K562 (cell line): ENCODE measurements around the gene KCTD16. TPM values are rescaled to one million over a fixed set of nuclear protein-coding genes. Genes with fewer than 3 reads are reported as not detected.

ENCODE experiments used
- ATAC-seq: fragments of 200-7000 bp; cut with Tn5 transposase; 3 replicates; pipeline ENCODE4 v1.9.1; 2020; ENCODE audit warnings: moderate library complexity
- BruUV-seq: library from RNA; stranded (reverse); fragments of 400-500 nt; replicated peaks from 2 replicates; lab custom pipeline; 2021; lab: Mats Ljungman, UMichigan
- CTCF ChIA-PET: fragments of 300-600 bp; formaldehyde crosslinking; extraction: SDS; loops from one replicate; lab custom pipeline; 2021; ENCODE audit warnings: low intra/inter-chr PET ratio; lab: Yijun Ruan, JAX
- POLR2A ChIA-PET: fragments of 300-600, 350-650 bp; sonication (Branson Sonifier 250); formaldehyde crosslinking; extraction: SDS; loops from one replicate; lab custom pipeline; 2021; ENCODE audit warnings: antibody characterized with exemption, inconsistent platforms; lab: Yijun Ruan, JAX
- DNase-seq, 4 experiments: peaks; one replicate each; pipeline versions ENCODE4 v3.0.0 to v3.0.0-alpha.2; 2011 to 2018; ENCODE audit warnings: low spot score in 3 of 4, mixed read lengths in 3 of 4; ENCODE audit errors: extremely low read depth in 1 of 4
- FAIRE-seq: peaks from 2 replicates; lab custom pipeline; 2011; peaks lifted over from hg19 to GRCh38; lab: Jason Lieb, UNC
- H2AFZ ChIP-seq: 2 replicates; pipeline ENCODE4 v1.6.0; 2011; ENCODE audit warnings: low read depth, low read length, control low read depth, inconsistent platforms
- H3K27ac ChIP-seq: fragments of 200-600 bp; 3 replicates; pipeline ENCODE4 v1.8.0; 2011; ENCODE audit warnings: low read depth, mild to moderate bottlenecking, control low read depth, inconsistent platforms, low read length, moderate library complexity, mixed read lengths; ENCODE audit errors: extremely low read depth
- H3K27me3 ChIP-seq, 2 experiments: fragments of 300-600 bp in 1 of 2; 2 replicates in 1 of 2; 3 replicates in 1 of 2; pipeline versions ENCODE4 v1.6.0 to v1.8.0; 2011; ENCODE audit warnings: inconsistent platforms in 2 of 2, low read length in 2 of 2, mild to moderate bottlenecking in 1 of 2, mixed read lengths in 1 of 2, moderate library complexity in 1 of 2; ENCODE audit not compliant: control insufficient read depth in 2 of 2, insufficient read depth in 2 of 2
- H3K36me3 ChIP-seq: fragments of 300-600 bp; 3 replicates; pipeline ENCODE4 v1.8.0; 2011; ENCODE audit warnings: mild to moderate bottlenecking, low read length, inconsistent platforms; ENCODE audit not compliant: control insufficient read depth, insufficient read depth
- H3K4me1 ChIP-seq, 2 experiments: fragments of 200-600 bp in 1 of 2; replicated peaks in 1 of 2; 2 replicates in 1 of 2; 3 replicates in 1 of 2; pipeline versions ENCODE4 v1.5.1 to v1.8.0; 2011; ENCODE audit warnings: inconsistent platforms in 2 of 2, low read length in 2 of 2, mild to moderate bottlenecking in 1 of 2, mixed read lengths in 1 of 2, moderate library complexity in 1 of 2; ENCODE audit not compliant: control insufficient read depth in 2 of 2, insufficient read depth in 2 of 2
- H3K4me2 ChIP-seq: 2 replicates; pipeline ENCODE4 v1.6.1; 2011; ENCODE audit warnings: low read length, control low read depth, inconsistent platforms, mixed read lengths; ENCODE audit not compliant: insufficient read depth
- H3K4me3 ChIP-seq: fragments of 200-600 bp; sonication (generic), shearing (Covaris generic); 2 replicates; pipeline ENCODE4 v1.5.1; 2016; ENCODE audit warnings: control low read depth, inconsistent platforms
- H3K79me2 ChIP-seq: fragments of 200-600 bp; 3 replicates; pipeline ENCODE4 v1.8.0; 2011; ENCODE audit warnings: low read length, inconsistent platforms; ENCODE audit not compliant: control insufficient read depth, insufficient read depth
- H3K9ac ChIP-seq, 2 experiments: 2 replicates each; pipeline versions ENCODE4 v1.6.0 to v1.6.1; 2011; ENCODE audit warnings: low read depth in 2 of 2, low read length in 2 of 2, control low read depth in 1 of 2, inconsistent platforms in 1 of 2, mild to moderate bottlenecking in 1 of 2, mixed read lengths in 1 of 2; ENCODE audit not compliant: insufficient read depth in 1 of 2
- H3K9me1 ChIP-seq: one replicate; pipeline ENCODE4 v1.6.0; 2011; ENCODE audit warnings: inconsistent platforms, mild to moderate bottlenecking, low read length, moderate library complexity; ENCODE audit not compliant: control insufficient read depth, insufficient read depth
- H3K9me3 ChIP-seq: replicated peaks from 2 replicates; pipeline ENCODE4 v1.5.1; 2011; ENCODE audit warnings: low read depth, low read length, inconsistent platforms; ENCODE audit not compliant: control insufficient read depth, insufficient read depth
- H4K20me1 ChIP-seq: replicated peaks from 2 replicates; pipeline ENCODE4 v1.6.1; 2011; ENCODE audit warnings: low read length, inconsistent platforms, mixed read lengths; ENCODE audit not compliant: control insufficient read depth, insufficient read depth
- CCNT2 ChIP-seq: IDR thresholded peaks from 2 replicates; pipeline ENCODE4 v1.6.1; 2011; ENCODE audit warnings: borderline replicate concordance, low read depth, mild to moderate bottlenecking, moderate library complexity, mixed read lengths, low read length; ENCODE audit not compliant: insufficient read length; ENCODE audit errors: extremely low read depth
- WGBS: fragments of 100-300 bp; shearing (Covaris generic); methylation state at CpG from one replicate; pipeline ENCODE4 v1.1.6; 2016; ENCODE audit warnings: low coverage, mixed read lengths; ENCODE audit not compliant: insufficient coverage; ENCODE audit errors: missing lambda C conversion rate; 5-methylcytosine and 5-hydroxymethylcytosine counted together
- in situ Hi-C: fragments of 300-500 bp; cut with MboI; formaldehyde crosslinking; loops from 4 replicates; pipeline ENCODE4 v1.15.0; 2018; ENCODE audit warnings: inconsistent platforms, mixed read lengths
- intact Hi-C: fragments of 100-400 bp; cut with micrococcal nuclease; formaldehyde crosslinking; loops from 2 replicates; pipeline ENCODE4 v1.14.2; 2022
- polyA plus RNA-seq, 8 experiments: library from polyadenylated mRNA; depleted of rRNA in 4 of 8; stranded (reverse) in 5 of 8; unstranded in 3 of 8; fragments of >200 nt; fragmentation: Nextera tagmentation in 2 of 8; fragmentation: Illumina TruSeq in 1 of 8; extraction: Ambion mirVana in 2 of 8; extraction: Trizol in 1 of 8; gene quantifications; 2 replicates each; pipeline versions ENCODE4 v1.2.1 to v1.2.3, GENCODE V29; 2011 to 2014; ENCODE audit warnings: inconsistent platforms in 1 of 8, missing spikeins in 1 of 8
- total RNA-seq, 7 experiments: library from RNA; depleted of rRNA in 6 of 7; stranded (reverse); fragments of >200 nt in 6 of 7; fragmentation: Illumina TruSeq in 2 of 7; extraction: Trizol in 2 of 7; gene quantifications; 2 replicates each; pipeline versions ENCODE4 v1.2.1 to v1.2.3, GENCODE V29; 2011 to 2021; ENCODE audit warnings: low replicate concordance in 1 of 7
- TF ChIP-seq, protein P1 (sequence below), 2 experiments: IDR thresholded peaks; 2 replicates each; pipeline ENCODE4 v1.6.1; 2012; ENCODE audit warnings: improper control_type of control experiment in 2 of 2, low read depth in 2 of 2, low read length in 2 of 2, borderline replicate concordance in 1 of 2
- TF ChIP-seq, protein P2 (sequence below): fragments of 450-650 bp; formaldehyde crosslinking; IDR thresholded peaks from 2 replicates; pipeline ENCODE4 v1.4.0; 2022; ENCODE audit warnings: mild to moderate bottlenecking, moderate library complexity

The KCTD16 gene
- total and polyA plus RNA-seq, 9 of the 15 experiments (the other 6 are each of a cell fraction or from before 2014, with no cell fraction given): 0.04 TPM; not detected in 8

GRCh38 chr5:144219869-144220268 lies 49.2 kb downstream of the KCTD16 start:
- Histone ChIP-seq H3K27me3 (no peaks in the 10 kb centered on the region), H3K27ac (no peak overlapping the region), H3K4me3 (no peak overlapping the region), H4K20me1 (no peaks in the 10 kb centered on the region), H2AFZ (no peak overlapping the region), H3K4me1 (no peaks in the 10 kb centered on the region), H3K9me1 (no peaks in the 10 kb centered on the region), H3K4me2 (no peak overlapping the region), H3K9me3 (no peaks in the 10 kb centered on the region), H3K9ac (no peak overlapping the region), H3K79me2 (no peaks in the 10 kb centered on the region), H3K36me3 (no peaks in the 10 kb centered on the region)
- ATAC-seq: no peak
- in situ Hi-C loops (loop anchor here (25.0 kb wide), 1 partner anchor 1842 kb away; no protein-coding TSS in a partner anchor), intact Hi-C loops (no loop called here)
- ChIA-PET CTCF (no interaction called here), POLR2A (no interaction called here)
- no peak for DNase-seq
- BruUV-seq: no TSS peak
- TF ChIP-seq, protein P1, sequence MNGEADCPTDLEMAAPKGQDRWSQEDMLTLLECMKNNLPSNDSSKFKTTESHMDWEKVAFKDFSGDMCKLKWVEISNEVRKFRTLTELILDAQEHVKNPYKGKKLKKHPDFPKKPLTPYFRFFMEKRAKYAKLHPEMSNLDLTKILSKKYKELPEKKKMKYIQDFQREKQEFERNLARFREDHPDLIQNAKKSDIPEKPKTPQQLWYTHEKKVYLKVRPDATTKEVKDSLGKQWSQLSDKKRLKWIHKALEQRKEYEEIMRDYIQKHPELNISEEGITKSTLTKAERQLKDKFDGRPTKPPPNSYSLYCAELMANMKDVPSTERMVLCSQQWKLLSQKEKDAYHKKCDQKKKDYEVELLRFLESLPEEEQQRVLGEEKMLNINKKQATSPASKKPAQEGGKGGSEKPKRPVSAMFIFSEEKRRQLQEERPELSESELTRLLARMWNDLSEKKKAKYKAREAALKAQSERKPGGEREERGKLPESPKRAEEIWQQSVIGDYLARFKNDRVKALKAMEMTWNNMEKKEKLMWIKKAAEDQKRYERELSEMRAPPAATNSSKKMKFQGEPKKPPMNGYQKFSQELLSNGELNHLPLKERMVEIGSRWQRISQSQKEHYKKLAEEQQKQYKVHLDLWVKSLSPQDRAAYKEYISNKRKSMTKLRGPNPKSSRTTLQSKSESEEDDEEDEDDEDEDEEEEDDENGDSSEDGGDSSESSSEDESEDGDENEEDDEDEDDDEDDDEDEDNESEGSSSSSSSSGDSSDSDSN (IDR thresholded peaks at IDR 0.05; ENCODE audit: borderline replicate concordance in 1 of 2, low read depth in 2 of 2, low read length in 2 of 2): no peak
- TF ChIP-seq, protein P2, sequence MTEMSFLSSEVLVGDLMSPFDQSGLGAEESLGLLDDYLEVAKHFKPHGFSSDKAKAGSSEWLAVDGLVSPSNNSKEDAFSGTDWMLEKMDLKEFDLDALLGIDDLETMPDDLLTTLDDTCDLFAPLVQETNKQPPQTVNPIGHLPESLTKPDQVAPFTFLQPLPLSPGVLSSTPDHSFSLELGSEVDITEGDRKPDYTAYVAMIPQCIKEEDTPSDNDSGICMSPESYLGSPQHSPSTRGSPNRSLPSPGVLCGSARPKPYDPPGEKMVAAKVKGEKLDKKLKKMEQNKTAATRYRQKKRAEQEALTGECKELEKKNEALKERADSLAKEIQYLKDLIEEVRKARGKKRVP (CRISPR knock-in tag): no peak
- TF ChIP-seq CCNT2: no peak
- 0% methylated on average over 3 of the region's 3 CpGs for WGBS
- FAIRE-seq: no peak
